ENCODE data around the gene CADPS2. TPM values are rescaled to one million over a fixed set of nuclear protein-coding genes. Genes with fewer than 3 reads are reported as not detected.

Gene CADPS2
- total RNA-seq, 1 donor from 2014 or later = 20.9 TPM

GRCh38 chr7:122362473-122362872, 523.8 kb downstream of the CADPS2 start:
- no peak for DNase-seq

- DNase-seq = no peak
These were observed 531.6 kb downstream of the CADPS2 start for GRCh38 chr7:122354656-122355055.

GRCh38 chr7:122352454-122352853, 533.8 kb downstream of the CADPS2 start:
- no peak for DNase-seq

- DNase-seq = no peak
These were observed 535.6 kb downstream of the CADPS2 start for GRCh38 chr7:122350701-122351100.

GRCh38 chr7:122344303-122344620, 542.0 kb downstream of the CADPS2 start:
- no peak for DNase-seq

GRCh38 chr7:122343601-122344302, 542.5 kb downstream of the CADPS2 start:
- DNase-seq = no peak

- DNase-seq = no peak
These were observed 545.8 kb downstream of the CADPS2 start for GRCh38 chr7:122340427-122340826.

- DNase-seq = no peak
These were observed 546.9 kb downstream of the CADPS2 start for GRCh38 chr7:122339145-122339904.

- no peak for DNase-seq
These were observed 549.2 kb downstream of the CADPS2 start for GRCh38 chr7:122337011-122337410.

- no peak for DNase-seq
These were observed 557.0 kb downstream of the CADPS2 start for GRCh38 chr7:122329145-122329802.

- DNase-seq = no peak
These were observed 558.3 kb downstream of the CADPS2 start for GRCh38 chr7:122327969-122328368.

GRCh38 chr7:122316467-122317388, 569.5 kb downstream of the CADPS2 start:
- DNase-seq = no peak

- no peak for DNase-seq
These were observed 570.5 kb downstream of the CADPS2 start for GRCh38 chr7:122315507-122316466.

- no peak for DNase-seq
These were observed 572.0 kb downstream of the CADPS2 start for GRCh38 chr7:122314284-122314683.

- DNase-seq = no peak
These were observed 573.5 kb downstream of the CADPS2 start for GRCh38 chr7:122312789-122313188.

GRCh38 chr7:122311734-122312450, 574.4 kb downstream of the CADPS2 start:
- DNase-seq = no peak

- no peak for DNase-seq
These were observed 575.1 kb downstream of the CADPS2 start for GRCh38 chr7:122311050-122311700.

- no peak for DNase-seq
These were observed 575.9 kb downstream of the CADPS2 start for GRCh38 chr7:122310119-122311021.

GRCh38 chr7:122309421-122309820, 576.8 kb downstream of the CADPS2 start:
- no peak for DNase-seq
